H1 (cell line): ENCODE results near the gene ACY1.

Experiments used
- RAD21 ChIP-seq, 2 experiments: IDR thresholded peaks in 1 of 2; conservative IDR thresholded peaks in 1 of 2; 2 replicates each; pipeline ENCODE4 v1.6.1; 2011; ENCODE audit warnings: low read depth in 2 of 2, low read length in 2 of 2, improper control_type of control experiment in 1 of 2, inconsistent platforms in 1 of 2, mild to moderate bottlenecking in 1 of 2, moderate library complexity in 1 of 2
- RXRA ChIP-seq: IDR thresholded peaks from 2 replicates; pipeline ENCODE4 v1.6.1; 2011; ENCODE audit warnings: low read depth, mild to moderate bottlenecking, low read length, moderate library complexity; ENCODE audit not compliant: insufficient read depth

DNA sequence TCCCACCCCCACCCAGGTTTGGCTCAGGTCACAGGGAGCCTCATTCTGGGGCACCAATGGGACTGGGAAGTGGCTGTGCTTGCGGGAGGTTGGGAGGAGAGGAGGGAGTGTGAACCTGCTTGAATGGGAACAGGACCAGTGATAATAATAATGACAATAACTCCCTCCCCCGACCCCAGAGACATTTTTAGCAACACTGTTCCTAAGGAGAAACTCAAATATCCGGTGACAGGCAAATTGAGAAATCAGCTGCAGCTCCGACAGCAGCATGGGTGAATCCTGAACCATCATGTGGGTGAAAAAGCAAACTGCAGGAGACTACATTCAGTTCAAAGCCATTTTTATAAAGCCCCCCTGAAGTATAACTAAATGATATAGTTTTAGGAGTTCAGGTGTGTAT, 24.0 kb downstream of the ACY1 start:
- TF ChIP-seq RAD21 (IDR thresholded peaks at IDR 0.05 in 1 of 2, conservative IDR thresholded peaks at IDR 0.05 in 1 of 2; ENCODE audit: low read depth in 2 of 2, low read length in 2 of 2), result no peak
- TF ChIP-seq RXRA, result no peak
